Fibroblast of peridontal ligament (primary cell): ENCODE results near the gene DALRD3.
A peak's percentile ranks its signal among the peaks of the same experiment; 100 is the strongest.
"Not testable (repeated sequence)": the region's sequence is repeated elsewhere in the genome, so short reads cannot be mapped to it uniquely, and the experiment has no call there.

Experiments
- DNase-seq: peaks from one replicate; pipeline ENCODE4 v3.0.0-alpha.2; 2010; ENCODE audit errors: extremely low read depth

Gene DALRD3

GRCh38 chr3:49021813-49022687 is 3.7 kb upstream of the DALRD3 start, which contains the start of gene NDUFAF3:
NDUFAF3 (plus strand) TSS chr3:49022121; CDS start chr3:49022145, 24 bp downstream.
- peak; percentile 90 for DNase-seq

- peak; percentile 97 for DNase-seq
Observed at GRCh38 chr3:49021213-49021812, 2.9 kb upstream of the DALRD3 start.

GRCh38 chr3:49020330-49021212 is 2.2 kb upstream of the DALRD3 start:
- DNase-seq = no peak

- DNase-seq = no peak
Observed at GRCh38 chr3:49019941-49020329, 1.6 kb upstream of the DALRD3 start.

GRCh38 chr3:49018707-49019006 is 277 bp upstream of the DALRD3 start:
- DNase-seq = no peak

- DNase-seq = no peak
Observed at GRCh38 chr3:49017229-49017970, 980 bp downstream of the DALRD3 start.

GRCh38 chr3:49016414-49017228 is 1.8 kb downstream of the DALRD3 start:
- DNase-seq = no peak

GRCh38 chr3:49015765-49016164 is 2.6 kb downstream of the DALRD3 start:
- no peak for DNase-seq

GRCh38 chr3:49015072-49015471 is 3.3 kb downstream of the DALRD3 start:
- no peak for DNase-seq

GRCh38 chr3:49013738-49014660 is 4.4 kb downstream of the DALRD3 start:
- DNase-seq = no peak

GRCh38 chr3:49013113-49013737 is 5.2 kb downstream of the DALRD3 start:
- DNase-seq = no peak

- DNase-seq = no peak
Observed at GRCh38 chr3:49012441-49013017, 5.9 kb downstream of the DALRD3 start.

GRCh38 chr3:49009396-49009795 is 9.0 kb downstream of the DALRD3 start:
- DNase-seq = no peak

- DNase-seq = not testable (repeated sequence)
Observed at GRCh38 chr3:49008627-49009026, 9.8 kb downstream of the DALRD3 start.

- DNase-seq = peak; percentile 85
Observed at GRCh38 chr3:49007771-49008528, 10.4 kb downstream of the DALRD3 start.

GRCh38 chr3:49007068-49007770 is 11.2 kb downstream of the DALRD3 start, which contains the start of gene WDR6:
WDR6 (plus strand) TSS chr3:49007391; CDS start chr3:49007432, 41 bp downstream.
- DNase-seq = peak; percentile 97

- DNase-seq = peak; percentile 77
Observed at GRCh38 chr3:49006408-49007067, 11.8 kb downstream of the DALRD3 start.
